OCI-LY1 (cell line): ENCODE data around the gene TNNT2.

Experiments used
- H2AFZ ChIP-seq: fragments of 200-600 bp; sonication (generic), shearing (Covaris generic); 2 replicates; pipeline ENCODE4 v1.6.0; 2014; ENCODE audit warnings: antibody characterized with exemption, mild to moderate bottlenecking, low read length
- H3F3A ChIP-seq: fragments of 200-600 bp; sonication (generic), shearing (Covaris generic); 2 replicates; pipeline ENCODE4 v1.6.0; 2014; ENCODE audit warnings: mild to moderate bottlenecking, antibody characterized with exemption, low read length, moderate library complexity; ENCODE audit not compliant: insufficient read depth
- H3K27ac ChIP-seq: fragments of 200-600 bp; sonication (generic); 2 replicates; pipeline ENCODE4 v1.5.1; 2014; ENCODE audit warnings: low read length, mixed run types, mild to moderate bottlenecking, low read depth; ENCODE audit not compliant: poor library complexity, severe bottlenecking
- H3K27me3 ChIP-seq: fragments of 200-600 bp; sonication (generic); 2 replicates; pipeline ENCODE4 v1.6.0; 2014; ENCODE audit warnings: antibody characterized with exemption, mild to moderate bottlenecking, low read length, moderate library complexity; ENCODE audit not compliant: insufficient read depth
- H3K36me3 ChIP-seq: fragments of 200-600 bp; sonication (generic); 2 replicates; pipeline ENCODE4 v1.6.1; 2014; ENCODE audit warnings: mild to moderate bottlenecking, antibody characterized with exemption, low read length, moderate library complexity, mixed read lengths; ENCODE audit not compliant: insufficient read depth
- H3K4me1 ChIP-seq: fragments of 200-600 bp; sonication (generic); 2 replicates; pipeline ENCODE4 v1.5.1; 2014; ENCODE audit warnings: mild to moderate bottlenecking, low read length, moderate library complexity; ENCODE audit not compliant: insufficient read depth, severe bottlenecking
- H3K4me2 ChIP-seq: fragments of 200-600 bp; sonication (generic), shearing (Covaris generic); 2 replicates; pipeline ENCODE4 v1.6.1; 2014; ENCODE audit warnings: low read length
- H3K4me3 ChIP-seq: fragments of 200-600 bp; sonication (generic); 2 replicates; pipeline ENCODE4 v1.5.1; 2014; ENCODE audit warnings: low read length, low read depth, mild to moderate bottlenecking, mixed read lengths; ENCODE audit not compliant: poor library complexity, severe bottlenecking
- H3K79me2 ChIP-seq: fragments of 200-600 bp; shearing (Covaris generic); 2 replicates; pipeline ENCODE4 v1.6.1; 2016; ENCODE audit warnings: mixed run types, low read length, mixed read lengths; ENCODE audit not compliant: insufficient read depth
- H3K9ac ChIP-seq: fragments of 200-600 bp; sonication (generic), shearing (Covaris generic); 2 replicates; pipeline ENCODE4 v1.6.1; 2014; ENCODE audit warnings: mild to moderate bottlenecking, low read length, mixed read lengths
- H3K9me2 ChIP-seq: fragments of 200-600 bp; sonication (generic), shearing (Covaris generic); 2 replicates; pipeline ENCODE4 v1.6.1; 2014; ENCODE audit warnings: low read depth, mild to moderate bottlenecking, low read length, mixed read lengths
- H3K9me3 ChIP-seq: fragments of 200-600 bp; shearing (Covaris generic); 2 replicates; pipeline ENCODE4 v1.6.1; 2014; ENCODE audit warnings: low read length, mixed read lengths
- H4K20me1 ChIP-seq: fragments of 200-600 bp; sonication (generic), shearing (Covaris generic); 2 replicates; pipeline ENCODE4 v1.6.0; 2016; ENCODE audit warnings: mild to moderate bottlenecking, low read length; ENCODE audit not compliant: insufficient read depth
- EZH2 ChIP-seq: fragments of 200-600 bp; sonication (generic), shearing (Covaris generic); IDR thresholded peaks from 2 replicates; pipeline ENCODE4 v1.8.0; 2017; ENCODE audit warnings: borderline replicate concordance, mixed run types, mild to moderate bottlenecking, antibody characterized with exemption, low read length, moderate library complexity, mixed read lengths
- TF ChIP-seq, protein P1 (sequence below): fragments of 200-600 bp; sonication (generic), shearing (Covaris generic); IDR thresholded peaks from 2 replicates; pipeline ENCODE4 v1.5.1; 2017; ENCODE audit warnings: mild to moderate bottlenecking, antibody characterized with exemption, low read length, moderate library complexity, mixed read lengths

The TNNT2 gene

DNA sequence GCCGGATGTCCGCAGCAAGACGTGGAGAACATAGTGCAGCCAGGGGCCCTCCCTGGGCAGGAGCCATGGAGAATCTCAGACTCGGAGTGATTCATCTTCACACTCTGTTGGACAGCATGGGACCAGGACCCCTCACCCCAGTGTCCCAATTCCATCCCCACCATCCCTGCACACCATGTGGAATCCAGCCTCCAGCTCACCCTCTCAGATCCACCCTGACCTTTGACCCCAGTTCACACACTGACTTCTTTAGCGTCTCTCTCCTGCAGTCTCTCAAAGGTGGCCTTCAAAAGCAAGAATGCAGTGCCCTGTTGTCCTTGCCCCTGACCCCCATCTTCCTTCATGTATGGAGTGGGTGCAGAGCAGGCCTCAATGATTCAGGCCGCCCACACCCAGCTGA, 46.2 kb upstream of the TNNT2 start:
- H3K4me2 ChIP-seq, result no peak overlapping the region
- H3K4me3 ChIP-seq, result no peak overlapping the region
- no peaks in the 10 kb centered on the region for H3K9me3 ChIP-seq
- H2AFZ ChIP-seq, result no peak overlapping the region
- H3K79me2 ChIP-seq, result no peaks in the 10 kb centered on the region
- H3F3A ChIP-seq, result no peaks in the 10 kb centered on the region
- H4K20me1 ChIP-seq, result no peaks in the 10 kb centered on the region
- H3K9me2 ChIP-seq, result no peaks in the 10 kb centered on the region
- 0 out of 2 replicates have a peak, but pooled peaks cover 6% of the 10 kb centered on the region for H3K27me3 ChIP-seq
- no peak overlapping the region for H3K9ac ChIP-seq
- H3K27ac ChIP-seq, result no peak overlapping the region
- H3K4me1 ChIP-seq, result no peaks in the 10 kb centered on the region
- TF ChIP-seq, protein P1, sequence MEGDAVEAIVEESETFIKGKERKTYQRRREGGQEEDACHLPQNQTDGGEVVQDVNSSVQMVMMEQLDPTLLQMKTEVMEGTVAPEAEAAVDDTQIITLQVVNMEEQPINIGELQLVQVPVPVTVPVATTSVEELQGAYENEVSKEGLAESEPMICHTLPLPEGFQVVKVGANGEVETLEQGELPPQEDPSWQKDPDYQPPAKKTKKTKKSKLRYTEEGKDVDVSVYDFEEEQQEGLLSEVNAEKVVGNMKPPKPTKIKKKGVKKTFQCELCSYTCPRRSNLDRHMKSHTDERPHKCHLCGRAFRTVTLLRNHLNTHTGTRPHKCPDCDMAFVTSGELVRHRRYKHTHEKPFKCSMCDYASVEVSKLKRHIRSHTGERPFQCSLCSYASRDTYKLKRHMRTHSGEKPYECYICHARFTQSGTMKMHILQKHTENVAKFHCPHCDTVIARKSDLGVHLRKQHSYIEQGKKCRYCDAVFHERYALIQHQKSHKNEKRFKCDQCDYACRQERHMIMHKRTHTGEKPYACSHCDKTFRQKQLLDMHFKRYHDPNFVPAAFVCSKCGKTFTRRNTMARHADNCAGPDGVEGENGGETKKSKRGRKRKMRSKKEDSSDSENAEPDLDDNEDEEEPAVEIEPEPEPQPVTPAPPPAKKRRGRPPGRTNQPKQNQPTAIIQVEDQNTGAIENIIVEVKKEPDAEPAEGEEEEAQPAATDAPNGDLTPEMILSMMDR, result no peak
- no peak for TF ChIP-seq EZH2
- no peaks in the 10 kb centered on the region for H3K36me3 ChIP-seq

DNA sequence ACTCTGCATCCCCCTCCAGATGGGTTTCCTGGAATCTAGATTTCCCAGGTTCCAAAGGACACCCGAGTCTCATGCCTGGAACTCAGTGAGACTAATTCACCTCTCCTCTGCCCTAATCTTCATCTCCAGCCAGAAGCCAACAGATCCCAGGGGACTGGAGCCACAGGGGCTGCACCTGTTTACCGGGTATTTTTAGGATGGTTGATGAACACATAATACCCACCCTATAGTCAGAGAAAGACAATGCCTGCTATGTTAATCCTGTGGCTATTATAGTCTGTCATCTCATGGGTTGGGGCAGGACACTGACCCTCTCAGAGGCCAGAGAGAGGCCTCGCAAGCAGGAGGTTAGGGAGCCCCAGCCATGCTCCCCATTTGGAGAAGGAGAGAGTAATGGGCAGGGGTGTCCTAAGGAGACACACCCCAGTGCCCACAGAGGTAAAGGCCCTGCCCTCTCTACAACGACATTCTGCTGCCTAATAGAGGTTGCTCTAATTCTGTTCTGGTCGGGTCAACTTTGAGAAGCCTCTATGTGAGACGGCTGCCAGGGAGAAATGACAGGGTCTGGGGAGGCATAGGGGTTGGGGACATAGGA, 45.1 kb upstream of the TNNT2 start:
- Histone ChIP-seq H3F3A (no peaks in the 10 kb centered on the region), H3K4me3 (no peak overlapping the region), H3K4me1 (no peaks in the 10 kb centered on the region), H3K27ac (no peak overlapping the region), H3K9me3 (no peaks in the 10 kb centered on the region), H3K27me3 (0 out of 2 replicates have a peak, but pooled peaks cover 6% of the 10 kb centered on the region), H3K79me2 (no peaks in the 10 kb centered on the region), H3K4me2 (no peak overlapping the region), H3K36me3 (no peaks in the 10 kb centered on the region), H2AFZ (no peak overlapping the region), H3K9me2 (no peaks in the 10 kb centered on the region), H3K9ac (no peak overlapping the region), H4K20me1 (no peaks in the 10 kb centered on the region)
- no peak for TF ChIP-seq EZH2
- TF ChIP-seq, protein P1, result no peak

DNA sequence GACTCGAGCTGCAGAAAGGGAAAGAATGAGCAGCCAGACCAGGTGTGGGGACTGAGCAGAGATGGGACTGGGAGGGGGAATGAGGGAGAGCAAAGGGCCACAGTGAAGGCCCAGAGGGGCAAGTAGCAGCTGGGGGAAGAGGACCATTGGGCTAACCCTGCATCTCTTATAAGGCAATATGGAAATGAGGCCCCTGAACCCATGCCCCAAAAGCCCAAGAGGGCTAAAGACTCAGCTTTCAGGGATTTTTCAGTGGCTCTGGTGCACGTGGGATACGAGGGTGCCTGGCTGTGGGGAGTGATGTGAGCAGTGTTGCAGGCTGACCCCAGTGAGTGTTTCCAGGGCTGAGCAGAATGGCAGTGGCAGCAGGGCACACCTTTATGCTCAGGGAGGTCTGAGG, 44.5 kb upstream of the TNNT2 start:
- Histone ChIP-seq H3K27ac (no peak overlapping the region), H3K4me1 (no peaks in the 10 kb centered on the region)

More for the DNA sequence above, 44.5 kb upstream of the TNNT2 start:
- Histone ChIP-seq H4K20me1 (no peaks in the 10 kb centered on the region), H3K27me3 (0 out of 2 replicates have a peak, but pooled peaks cover 6% of the 10 kb centered on the region), H3K4me2 (no peak overlapping the region), H3K4me3 (no peak overlapping the region), H2AFZ (no peak overlapping the region), H3K9me2 (no peaks in the 10 kb centered on the region), H3K9ac (no peak overlapping the region), H3F3A (no peaks in the 10 kb centered on the region), H3K9me3 (no peaks in the 10 kb centered on the region), H3K36me3 (no peaks in the 10 kb centered on the region), H3K79me2 (no peaks in the 10 kb centered on the region)
- TF ChIP-seq, protein P1, result no peak
- no peak for TF ChIP-seq EZH2
